ENCODE results near the gene CEP192. TPM values are rescaled to one million over a fixed set of nuclear protein-coding genes. Genes with fewer than 3 reads are reported as not detected.

CEP192 gene
- total and polyA plus RNA-seq, 2 of the 13 experiments (the other 11 are each of a cell fraction or from before 2014, with no cell fraction given) = 15.3 to 24.7 TPM

DNA sequence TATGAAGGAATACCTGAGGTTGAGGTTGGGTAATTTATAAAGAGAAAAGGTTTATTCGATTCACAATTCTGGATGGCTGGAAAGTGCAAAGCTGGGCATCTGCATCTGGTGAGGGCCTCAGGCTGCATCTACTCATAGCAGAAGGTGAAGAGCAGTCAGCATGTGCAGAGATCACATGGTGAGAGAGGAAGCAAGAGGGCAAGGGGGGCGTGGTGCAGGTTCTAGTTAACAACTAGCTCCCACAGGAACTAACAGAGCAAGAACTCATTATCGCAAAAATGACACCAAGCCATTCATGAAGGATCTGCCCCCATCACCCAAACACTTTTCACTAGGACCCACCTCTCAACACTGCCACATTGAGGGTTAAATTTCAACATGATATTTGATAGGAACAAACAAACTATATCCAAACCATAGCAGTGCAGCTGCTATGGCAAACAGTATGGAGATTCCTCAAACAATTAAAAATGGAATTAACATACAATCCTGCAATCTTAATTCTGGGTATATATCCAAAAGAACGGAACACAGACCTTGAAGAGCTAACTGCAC lies 154.6 kb downstream of the CEP192 start (continued):
- TF ChIP-seq, protein P1, sequence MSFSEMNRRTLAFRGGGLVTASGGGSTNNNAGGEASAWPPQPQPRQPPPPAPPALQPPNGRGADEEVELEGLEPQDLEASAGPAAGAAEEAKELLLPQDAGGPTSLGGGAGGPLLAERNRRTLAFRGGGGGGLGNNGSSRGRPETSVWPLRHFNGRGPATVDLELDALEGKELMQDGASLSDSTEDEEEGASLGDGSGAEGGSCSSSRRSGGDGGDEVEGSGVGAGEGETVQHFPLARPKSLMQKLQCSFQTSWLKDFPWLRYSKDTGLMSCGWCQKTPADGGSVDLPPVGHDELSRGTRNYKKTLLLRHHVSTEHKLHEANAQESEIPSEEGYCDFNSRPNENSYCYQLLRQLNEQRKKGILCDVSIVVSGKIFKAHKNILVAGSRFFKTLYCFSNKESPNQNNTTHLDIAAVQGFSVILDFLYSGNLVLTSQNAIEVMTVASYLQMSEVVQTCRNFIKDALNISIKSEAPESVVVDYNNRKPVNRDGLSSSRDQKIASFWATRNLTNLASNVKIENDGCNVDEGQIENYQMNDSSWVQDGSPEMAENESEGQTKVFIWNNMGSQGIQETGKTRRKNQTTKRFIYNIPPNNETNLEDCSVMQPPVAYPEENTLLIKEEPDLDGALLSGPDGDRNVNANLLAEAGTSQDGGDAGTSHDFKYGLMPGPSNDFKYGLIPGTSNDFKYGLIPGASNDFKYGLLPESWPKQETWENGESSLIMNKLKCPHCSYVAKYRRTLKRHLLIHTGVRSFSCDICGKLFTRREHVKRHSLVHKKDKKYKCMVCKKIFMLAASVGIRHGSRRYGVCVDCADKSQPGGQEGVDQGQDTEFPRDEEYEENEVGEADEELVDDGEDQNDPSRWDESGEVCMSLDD (CRISPR knock-in tag; IDR thresholded peaks at IDR 0.05; ENCODE audit: borderline replicate concordance) = no peak
- TF ChIP-seq ZNF839 (CRISPR knock-in tag; IDR thresholded peaks at IDR 0.05; ENCODE audit: borderline replicate concordance) = no peak
- no peak for TF ChIP-seq ZNF572 (CRISPR knock-in tag; IDR thresholded peaks at IDR 0.05)
- TF ChIP-seq, protein P2, sequence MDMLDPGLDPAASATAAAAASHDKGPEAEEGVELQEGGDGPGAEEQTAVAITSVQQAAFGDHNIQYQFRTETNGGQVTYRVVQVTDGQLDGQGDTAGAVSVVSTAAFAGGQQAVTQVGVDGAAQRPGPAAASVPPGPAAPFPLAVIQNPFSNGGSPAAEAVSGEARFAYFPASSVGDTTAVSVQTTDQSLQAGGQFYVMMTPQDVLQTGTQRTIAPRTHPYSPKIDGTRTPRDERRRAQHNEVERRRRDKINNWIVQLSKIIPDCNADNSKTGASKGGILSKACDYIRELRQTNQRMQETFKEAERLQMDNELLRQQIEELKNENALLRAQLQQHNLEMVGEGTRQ (IDR thresholded peaks at IDR 0.05; ENCODE audit: low read depth, low read length) = 0 out of 2 replicates have a peak, but pooled peaks have one; percentile 15
- TF ChIP-seq, protein P2 (CRISPR knock-in tag; IDR thresholded peaks at IDR 0.05; ENCODE audit: borderline replicate concordance) = no peak; the same call in 1 of the 2 replicates
- TF ChIP-seq, protein P3, sequence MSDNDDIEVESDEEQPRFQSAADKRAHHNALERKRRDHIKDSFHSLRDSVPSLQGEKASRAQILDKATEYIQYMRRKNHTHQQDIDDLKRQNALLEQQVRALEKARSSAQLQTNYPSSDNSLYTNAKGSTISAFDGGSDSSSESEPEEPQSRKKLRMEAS (IDR thresholded peaks at IDR 0.05) = peak; percentile 75
- no peak for TF ChIP-seq HNRNPUL1 (IDR thresholded peaks at IDR 0.05; ENCODE audit: low read depth, low read length)
- TF ChIP-seq, protein P4, sequence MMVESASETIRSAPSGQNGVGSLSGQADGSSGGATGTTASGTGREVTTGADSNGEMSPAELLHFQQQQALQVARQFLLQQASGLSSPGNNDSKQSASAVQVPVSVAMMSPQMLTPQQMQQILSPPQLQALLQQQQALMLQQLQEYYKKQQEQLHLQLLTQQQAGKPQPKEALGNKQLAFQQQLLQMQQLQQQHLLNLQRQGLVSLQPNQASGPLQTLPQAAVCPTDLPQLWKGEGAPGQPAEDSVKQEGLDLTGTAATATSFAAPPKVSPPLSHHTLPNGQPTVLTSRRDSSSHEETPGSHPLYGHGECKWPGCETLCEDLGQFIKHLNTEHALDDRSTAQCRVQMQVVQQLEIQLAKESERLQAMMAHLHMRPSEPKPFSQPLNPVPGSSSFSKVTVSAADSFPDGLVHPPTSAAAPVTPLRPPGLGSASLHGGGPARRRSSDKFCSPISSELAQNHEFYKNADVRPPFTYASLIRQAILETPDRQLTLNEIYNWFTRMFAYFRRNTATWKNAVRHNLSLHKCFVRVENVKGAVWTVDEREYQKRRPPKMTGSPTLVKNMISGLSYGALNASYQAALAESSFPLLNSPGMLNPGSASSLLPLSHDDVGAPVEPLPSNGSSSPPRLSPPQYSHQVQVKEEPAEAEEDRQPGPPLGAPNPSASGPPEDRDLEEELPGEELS (CRISPR knock-in tag; IDR thresholded peaks at IDR 0.05) = 0 out of 2 replicates have a peak, but pooled peaks have one; percentile 25
- peak; percentile 21; the same call in 1 of the 2 replicates for TF ChIP-seq FOXA3 (CRISPR knock-in tag; IDR thresholded peaks at IDR 0.05)
- TF ChIP-seq ZNF431 (CRISPR knock-in tag; IDR thresholded peaks at IDR 0.05; ENCODE audit: borderline replicate concordance, low read depth) = no peak
- TF ChIP-seq ZNF703 (CRISPR knock-in tag; IDR thresholded peaks at IDR 0.05; ENCODE audit: borderline replicate concordance) = no peak
- TF ChIP-seq ZMYM2 (CRISPR knock-in tag; IDR thresholded peaks at IDR 0.05) = no peak
- TF ChIP-seq, protein P5, sequence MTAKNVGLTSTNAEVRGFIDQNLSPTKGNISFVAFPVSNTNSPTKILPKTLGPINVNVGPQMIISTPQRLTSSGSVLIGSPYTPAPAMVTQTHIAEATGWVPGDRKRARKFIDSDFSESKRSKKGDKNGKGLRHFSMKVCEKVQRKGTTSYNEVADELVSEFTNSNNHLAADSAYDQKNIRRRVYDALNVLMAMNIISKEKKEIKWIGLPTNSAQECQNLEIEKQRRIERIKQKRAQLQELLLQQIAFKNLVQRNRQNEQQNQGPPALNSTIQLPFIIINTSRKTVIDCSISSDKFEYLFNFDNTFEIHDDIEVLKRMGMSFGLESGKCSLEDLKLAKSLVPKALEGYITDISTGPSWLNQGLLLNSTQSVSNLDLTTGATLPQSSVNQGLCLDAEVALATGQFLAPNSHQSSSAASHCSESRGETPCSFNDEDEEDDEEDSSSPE (CRISPR knock-in tag; IDR thresholded peaks at IDR 0.05) = no peak
- TF ChIP-seq, protein P6, sequence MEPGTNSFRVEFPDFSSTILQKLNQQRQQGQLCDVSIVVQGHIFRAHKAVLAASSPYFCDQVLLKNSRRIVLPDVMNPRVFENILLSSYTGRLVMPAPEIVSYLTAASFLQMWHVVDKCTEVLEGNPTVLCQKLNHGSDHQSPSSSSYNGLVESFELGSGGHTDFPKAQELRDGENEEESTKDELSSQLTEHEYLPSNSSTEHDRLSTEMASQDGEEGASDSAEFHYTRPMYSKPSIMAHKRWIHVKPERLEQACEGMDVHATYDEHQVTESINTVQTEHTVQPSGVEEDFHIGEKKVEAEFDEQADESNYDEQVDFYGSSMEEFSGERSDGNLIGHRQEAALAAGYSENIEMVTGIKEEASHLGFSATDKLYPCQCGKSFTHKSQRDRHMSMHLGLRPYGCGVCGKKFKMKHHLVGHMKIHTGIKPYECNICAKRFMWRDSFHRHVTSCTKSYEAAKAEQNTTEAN (CRISPR knock-in tag; conservative IDR thresholded peaks at IDR 0.05) = no peak
- TF ChIP-seq, protein P7, sequence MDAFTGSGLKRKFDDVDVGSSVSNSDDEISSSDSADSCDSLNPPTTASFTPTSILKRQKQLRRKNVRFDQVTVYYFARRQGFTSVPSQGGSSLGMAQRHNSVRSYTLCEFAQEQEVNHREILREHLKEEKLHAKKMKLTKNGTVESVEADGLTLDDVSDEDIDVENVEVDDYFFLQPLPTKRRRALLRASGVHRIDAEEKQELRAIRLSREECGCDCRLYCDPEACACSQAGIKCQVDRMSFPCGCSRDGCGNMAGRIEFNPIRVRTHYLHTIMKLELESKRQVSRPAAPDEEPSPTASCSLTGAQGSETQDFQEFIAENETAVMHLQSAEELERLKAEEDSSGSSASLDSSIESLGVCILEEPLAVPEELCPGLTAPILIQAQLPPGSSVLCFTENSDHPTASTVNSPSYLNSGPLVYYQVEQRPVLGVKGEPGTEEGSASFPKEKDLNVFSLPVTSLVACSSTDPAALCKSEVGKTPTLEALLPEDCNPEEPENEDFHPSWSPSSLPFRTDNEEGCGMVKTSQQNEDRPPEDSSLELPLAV (CRISPR knock-in tag; conservative IDR thresholded peaks at IDR 0.05; ENCODE audit: low read depth) = no peak
- no peak for TF ChIP-seq FOXK2 (IDR thresholded peaks at IDR 0.05)
- TF ChIP-seq ZNF350 (CRISPR knock-in tag; IDR thresholded peaks at IDR 0.05; ENCODE audit: borderline replicate concordance, low read depth) = no peak

Measured in HepG2 (cell line).